K562 (cell line): Measurements from ENCODE around the gene PPAT. TPM values are rescaled to one million over a fixed set of nuclear protein-coding genes. Genes with fewer than 3 reads are reported as not detected.

Experiments used
- CCAR2 ChIP-seq: fragments of 200-400 bp; formaldehyde crosslinking; IDR thresholded peaks from 2 replicates; pipeline ENCODE4 v1.6.1; 2017; ENCODE audit warnings: mild to moderate bottlenecking, low read depth, low read length
- GABPB1 ChIP-seq: sonication (generic); formaldehyde crosslinking; IDR thresholded peaks from 2 replicates; pipeline ENCODE4 v1.8.0; 2022; ENCODE audit warnings: mild to moderate bottlenecking, missing genetic modification reagents
- MIER1 ChIP-seq: fragments of 450-650 bp; IDR thresholded peaks from 2 replicates; pipeline ENCODE4 v1.6.1; 2016; ENCODE audit warnings: antibody characterized with exemption, mild to moderate bottlenecking, low read depth
- MNT ChIP-seq, 2 experiments: fragments of 450-650 bp; conservative IDR thresholded peaks; 2 replicates each; pipeline ENCODE4 v1.6.1; 2017; ENCODE audit warnings: mild to moderate bottlenecking in 2 of 2, moderate library complexity in 2 of 2
- SIN3A ChIP-seq, 2 experiments: fragments of 150-350 bp in 1 of 2; IDR thresholded peaks; 2 replicates each; pipeline ENCODE4 v1.6.1; 2011 to 2016; ENCODE audit warnings: borderline replicate concordance in 2 of 2, low read depth in 2 of 2, low read length in 2 of 2, mild to moderate bottlenecking in 2 of 2, moderate library complexity in 2 of 2; ENCODE audit not compliant: control insufficient read depth in 1 of 2
- STAT5B ChIP-seq: fragments of 250-450 bp; sonication (Bioruptor Pico); IDR thresholded peaks from 2 replicates; pipeline ENCODE4 v1.8.0; 2021; ENCODE audit warnings: mild to moderate bottlenecking, inconsistent platforms
- TSC22D4 ChIP-seq: fragments of 450-650 bp; IDR thresholded peaks from 2 replicates; pipeline ENCODE4 v1.6.1; 2016; ENCODE audit warnings: missing genetic modification characterization, missing biosample characterization, control low read depth
- TSHZ1 ChIP-seq: fragments of 250-450 bp; sonication (Bioruptor Pico); IDR thresholded peaks from 2 replicates; pipeline ENCODE4 v1.4.0; 2020; ENCODE audit warnings: mild to moderate bottlenecking, moderate library complexity
- ZNF23 ChIP-seq: fragments of 250-450 bp; sonication (Bioruptor Pico); IDR thresholded peaks from 2 replicates; pipeline ENCODE4 v1.4.0; 2020; ENCODE audit warnings: mild to moderate bottlenecking
- polyA plus RNA-seq, 8 experiments: library from polyadenylated mRNA; depleted of rRNA in 4 of 8; stranded (reverse) in 5 of 8; unstranded in 3 of 8; fragments of >200 nt; fragmentation: Nextera tagmentation in 2 of 8; fragmentation: Illumina TruSeq in 1 of 8; extraction: Ambion mirVana in 2 of 8; extraction: Trizol in 1 of 8; gene quantifications; 2 replicates each; pipeline versions ENCODE4 v1.2.1 to v1.2.3, GENCODE V29; 2011 to 2014; ENCODE audit warnings: inconsistent platforms in 1 of 8, missing spikeins in 1 of 8
- total RNA-seq, 7 experiments: library from RNA; depleted of rRNA in 6 of 7; stranded (reverse); fragments of >200 nt in 6 of 7; fragmentation: Illumina TruSeq in 2 of 7; extraction: Trizol in 2 of 7; gene quantifications; 2 replicates each; pipeline versions ENCODE4 v1.2.1 to v1.2.3, GENCODE V29; 2011 to 2021; ENCODE audit warnings: low replicate concordance in 1 of 7

PPAT gene
- total and polyA plus RNA-seq, 9 of the 15 experiments (the other 6 are each of a cell fraction or from before 2014, with no cell fraction given), result 36.2 to 75.8 (median 55.5) TPM

GRCh38 chr4:56434599-56435139 is 746 bp downstream of the PPAT start (continued):
- TF ChIP-seq TSHZ1 (CRISPR knock-in tag) (no peak), ZNF23 (no peak), GABPB1 (no peak), TSC22D4 (tag) (no peak), CCAR2 (no peak), MNT (conservative IDR thresholded peaks at IDR 0.05) (no peak), SIN3A (IDR thresholded peaks at IDR 0.05; ENCODE audit: borderline replicate concordance in 2 of 2, control insufficient read depth in 1 of 2, low read depth in 2 of 2, low read length in 2 of 2) (peak in 1 of 2 experiments; percentile 49; a peak in 1 of 4 replicates), MIER1 (no peak), STAT5B (CRISPR knock-in tag) (no peak)
